GM23338 (cell line): Measurements from ENCODE around the gene TMEM140.

Source experiments
- CREB1 ChIP-seq: fragments of 250-450 bp; sonication (Bioruptor Pico); IDR thresholded peaks from 2 replicates; pipeline ENCODE4 v1.5.0; 2020; ENCODE audit warnings: low read depth, mild to moderate bottlenecking, moderate library complexity
- EZH2 ChIP-seq: fragments of 200-600 bp; sonication (generic); IDR thresholded peaks from one replicate; pipeline ENCODE4 v1.8.0; 2017; ENCODE audit warnings: antibody characterized with exemption, mild to moderate bottlenecking, low read depth; ENCODE audit not compliant: unreplicated experiment
- EZH2phosphoT487 ChIP-seq: fragments of 200-600 bp; sonication (generic); IDR thresholded peaks from one replicate; pipeline ENCODE4 v1.8.1; 2018; ENCODE audit warnings: antibody characterized with exemption; ENCODE audit not compliant: unreplicated experiment
- POLR2AphosphoS5 ChIP-seq: IDR thresholded peaks from 2 replicates; pipeline ENCODE4 v1.6.1; 2016; ENCODE audit warnings: antibody characterized with exemption, low read depth
- ZNF331 ChIP-seq: fragments of 250-450 bp; sonication (Bioruptor Pico); IDR thresholded peaks from 2 replicates; pipeline ENCODE4 v1.5.0; 2020; ENCODE audit warnings: low read depth, mild to moderate bottlenecking, moderate library complexity
- TF ChIP-seq, protein P1 (sequence below), 2 experiments: fragments of 200-600 bp in 1 of 2; sonication (generic) in 1 of 2; conservative IDR thresholded peaks; 2 replicates each; pipeline versions ENCODE4 v1.5.1 to v1.6.1; 2016 to 2017; ENCODE audit warnings: antibody characterized with exemption in 2 of 2, low read depth in 2 of 2, mild to moderate bottlenecking in 2 of 2, moderate library complexity in 1 of 2
- TF ChIP-seq, protein P2 (sequence below): IDR thresholded peaks from 2 replicates; pipeline ENCODE4 v1.6.1; 2016; ENCODE audit warnings: antibody characterized with exemption

DNA sequence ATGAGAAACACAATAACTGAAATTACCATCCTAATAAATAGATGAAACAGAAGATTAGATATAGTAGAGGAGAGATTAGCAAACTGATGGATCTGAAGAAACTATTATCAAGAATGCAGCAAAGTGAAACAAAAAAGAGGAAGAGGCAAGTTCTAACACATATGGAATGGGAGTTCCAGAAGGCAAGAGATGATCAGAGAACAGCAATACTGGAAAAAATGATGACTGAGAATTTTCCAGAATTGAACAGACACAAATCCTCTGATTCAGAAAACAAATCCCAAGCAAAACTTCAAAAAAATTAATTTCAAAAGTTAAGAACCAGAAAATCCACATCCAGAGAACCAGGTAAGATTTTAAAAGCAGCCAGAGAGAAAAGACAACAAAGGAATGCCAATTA is 42.8 kb downstream of the TMEM140 start:
- TF ChIP-seq, protein P1, sequence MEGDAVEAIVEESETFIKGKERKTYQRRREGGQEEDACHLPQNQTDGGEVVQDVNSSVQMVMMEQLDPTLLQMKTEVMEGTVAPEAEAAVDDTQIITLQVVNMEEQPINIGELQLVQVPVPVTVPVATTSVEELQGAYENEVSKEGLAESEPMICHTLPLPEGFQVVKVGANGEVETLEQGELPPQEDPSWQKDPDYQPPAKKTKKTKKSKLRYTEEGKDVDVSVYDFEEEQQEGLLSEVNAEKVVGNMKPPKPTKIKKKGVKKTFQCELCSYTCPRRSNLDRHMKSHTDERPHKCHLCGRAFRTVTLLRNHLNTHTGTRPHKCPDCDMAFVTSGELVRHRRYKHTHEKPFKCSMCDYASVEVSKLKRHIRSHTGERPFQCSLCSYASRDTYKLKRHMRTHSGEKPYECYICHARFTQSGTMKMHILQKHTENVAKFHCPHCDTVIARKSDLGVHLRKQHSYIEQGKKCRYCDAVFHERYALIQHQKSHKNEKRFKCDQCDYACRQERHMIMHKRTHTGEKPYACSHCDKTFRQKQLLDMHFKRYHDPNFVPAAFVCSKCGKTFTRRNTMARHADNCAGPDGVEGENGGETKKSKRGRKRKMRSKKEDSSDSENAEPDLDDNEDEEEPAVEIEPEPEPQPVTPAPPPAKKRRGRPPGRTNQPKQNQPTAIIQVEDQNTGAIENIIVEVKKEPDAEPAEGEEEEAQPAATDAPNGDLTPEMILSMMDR (conservative IDR thresholded peaks at IDR 0.05; ENCODE audit: low read depth in 2 of 2) = no peak
- no peak for TF ChIP-seq EZH2phosphoT487
- TF ChIP-seq, protein P2, sequence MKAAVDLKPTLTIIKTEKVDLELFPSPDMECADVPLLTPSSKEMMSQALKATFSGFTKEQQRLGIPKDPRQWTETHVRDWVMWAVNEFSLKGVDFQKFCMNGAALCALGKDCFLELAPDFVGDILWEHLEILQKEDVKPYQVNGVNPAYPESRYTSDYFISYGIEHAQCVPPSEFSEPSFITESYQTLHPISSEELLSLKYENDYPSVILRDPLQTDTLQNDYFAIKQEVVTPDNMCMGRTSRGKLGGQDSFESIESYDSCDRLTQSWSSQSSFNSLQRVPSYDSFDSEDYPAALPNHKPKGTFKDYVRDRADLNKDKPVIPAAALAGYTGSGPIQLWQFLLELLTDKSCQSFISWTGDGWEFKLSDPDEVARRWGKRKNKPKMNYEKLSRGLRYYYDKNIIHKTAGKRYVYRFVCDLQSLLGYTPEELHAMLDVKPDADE = no peak
- no peak for TF ChIP-seq POLR2AphosphoS5
- TF ChIP-seq ZNF331 (CRISPR knock-in tag) = no peak
- TF ChIP-seq CREB1 = no peak
- TF ChIP-seq EZH2 = no peak
